GM19324 (cell line): ENCODE measurements around the gene ODAD4.
"Not testable (repeated sequence)": the region's sequence is repeated elsewhere in the genome, so short reads cannot be mapped to it uniquely, and the experiment has no call there.

Source experiments
- ATAC-seq: cut with Tn5 transposase; IDR thresholded peaks from one replicate; pipeline ENCODE4 v1.9.1; 2021; ENCODE audit warnings: mild to moderate bottlenecking, moderate library complexity; ENCODE audit not compliant: unreplicated experiment, low FRiP score

ODAD4 gene

DNA sequence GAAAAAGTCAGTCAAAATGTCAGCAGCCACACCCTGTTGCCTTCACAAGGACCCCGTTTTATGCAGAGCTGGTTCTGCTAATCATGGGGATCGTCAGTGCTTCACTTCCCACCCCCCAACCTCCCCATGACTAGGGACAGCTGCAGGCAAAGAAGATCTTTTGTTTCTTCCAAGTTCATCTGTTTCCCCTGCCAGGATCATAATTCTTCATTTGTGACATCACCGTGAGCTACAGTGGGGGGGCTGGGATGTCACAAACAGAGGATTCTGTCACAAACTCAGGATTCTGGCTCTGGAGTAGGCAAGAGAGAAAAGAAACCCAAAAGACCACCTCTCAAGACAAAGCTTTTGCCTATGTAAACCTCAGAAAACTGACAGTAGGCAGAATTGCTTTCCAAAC, 62.2 kb downstream of the ODAD4 start:
- no peak for ATAC-seq

DNA sequence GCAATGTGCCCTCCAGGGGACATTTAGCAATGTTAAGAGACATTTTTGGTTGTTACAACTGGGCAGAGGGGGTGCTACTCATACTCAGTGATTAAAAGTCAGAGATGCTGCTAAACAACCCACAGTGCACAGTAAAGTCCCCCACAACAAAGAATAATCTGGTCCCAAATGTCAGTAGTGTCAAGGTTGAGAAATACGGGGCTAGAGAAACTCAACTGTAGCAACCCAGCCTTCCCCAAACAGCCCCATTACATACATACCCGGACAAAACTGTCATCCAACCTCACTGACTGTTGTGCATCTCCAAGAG, 66.4 kb downstream of the ODAD4 start:
- ATAC-seq, result no peak

DNA sequence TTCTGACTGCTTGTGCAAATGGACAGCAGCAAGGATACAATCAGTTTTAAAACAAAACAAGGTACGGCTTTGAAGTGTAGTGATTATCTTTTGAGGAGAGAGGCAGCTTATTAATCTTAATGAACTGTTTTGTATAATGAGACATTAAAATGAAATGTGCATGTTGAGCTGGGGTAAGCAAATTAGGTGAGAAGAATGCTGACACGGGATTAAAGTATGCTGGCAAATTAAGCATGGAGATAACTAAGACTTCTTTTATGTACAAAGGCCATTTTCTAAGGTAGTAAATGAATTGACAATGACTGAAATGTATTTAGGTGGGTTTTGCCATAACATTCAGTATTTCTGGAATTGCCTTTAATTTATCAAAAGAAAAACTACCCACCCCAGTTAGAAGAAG, 68.1 kb downstream of the ODAD4 start:
- ATAC-seq, result no peak

DNA sequence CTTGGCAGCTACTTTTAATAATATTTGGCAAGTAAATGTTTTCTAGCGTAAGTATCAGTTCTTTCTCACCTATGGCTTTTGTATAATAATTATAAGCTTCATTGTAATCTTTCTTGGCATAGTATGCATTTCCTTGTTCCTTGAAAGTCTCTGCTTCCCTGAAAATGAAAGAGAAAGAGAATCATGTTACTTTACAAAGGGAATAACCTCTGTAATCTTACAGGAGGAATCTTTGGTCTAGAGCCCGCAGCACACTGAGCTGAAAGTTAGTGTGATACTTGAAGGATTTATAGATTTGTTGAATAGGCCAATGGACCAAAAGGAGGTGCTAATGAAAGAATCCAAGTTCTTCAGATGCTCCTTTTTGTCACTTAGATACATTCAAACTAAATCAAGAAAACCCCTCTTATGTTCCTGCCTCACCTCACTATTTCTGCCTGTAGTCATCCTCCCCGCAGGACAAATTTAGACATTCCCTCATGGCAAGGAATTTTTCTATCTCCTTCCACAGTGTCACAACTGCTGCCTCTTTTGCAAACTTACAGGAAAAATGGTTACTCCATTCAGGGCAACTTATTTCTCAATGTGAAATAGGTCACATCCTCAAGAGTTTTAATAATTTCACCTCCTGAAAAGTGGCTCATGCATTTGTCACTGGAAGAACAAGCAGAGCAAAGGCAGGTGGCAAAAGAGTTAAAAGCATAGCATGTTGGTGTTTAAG, 70.2 kb downstream of the ODAD4 start:
- ATAC-seq, result no peak

GRCh38 chr17:42001729-42002128, 71.3 kb downstream of the ODAD4 start:
- no peak for ATAC-seq

DNA sequence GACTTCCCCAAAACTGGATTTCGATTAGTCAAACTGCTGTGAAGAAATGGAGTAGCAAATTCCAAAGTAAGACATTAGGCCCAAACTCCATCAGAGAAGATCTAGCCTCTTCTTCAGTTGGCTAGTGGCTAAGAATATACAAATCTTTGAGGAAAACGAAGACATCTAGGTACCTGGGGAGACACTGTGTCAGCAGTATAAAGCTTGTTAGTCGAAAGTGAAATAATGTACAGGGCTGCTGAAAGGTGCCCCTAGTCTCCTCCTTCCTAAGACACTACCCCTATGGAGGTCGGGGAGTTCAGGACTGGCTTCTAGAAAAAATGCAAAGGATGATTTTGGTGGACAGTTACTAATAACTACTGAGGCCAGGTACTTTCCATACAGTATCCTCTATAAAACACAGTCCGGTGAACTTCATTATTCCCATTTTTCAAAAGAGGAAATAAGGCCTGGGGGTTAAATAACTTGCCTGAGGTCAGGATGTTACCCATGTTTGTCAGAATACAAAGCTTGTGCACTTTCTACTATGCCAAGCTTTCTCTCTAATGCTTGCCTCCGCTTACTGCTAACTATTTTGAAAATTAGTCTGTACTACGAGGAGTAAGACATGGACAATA, 71.9 kb downstream of the ODAD4 start:
- no peak for ATAC-seq

DNA sequence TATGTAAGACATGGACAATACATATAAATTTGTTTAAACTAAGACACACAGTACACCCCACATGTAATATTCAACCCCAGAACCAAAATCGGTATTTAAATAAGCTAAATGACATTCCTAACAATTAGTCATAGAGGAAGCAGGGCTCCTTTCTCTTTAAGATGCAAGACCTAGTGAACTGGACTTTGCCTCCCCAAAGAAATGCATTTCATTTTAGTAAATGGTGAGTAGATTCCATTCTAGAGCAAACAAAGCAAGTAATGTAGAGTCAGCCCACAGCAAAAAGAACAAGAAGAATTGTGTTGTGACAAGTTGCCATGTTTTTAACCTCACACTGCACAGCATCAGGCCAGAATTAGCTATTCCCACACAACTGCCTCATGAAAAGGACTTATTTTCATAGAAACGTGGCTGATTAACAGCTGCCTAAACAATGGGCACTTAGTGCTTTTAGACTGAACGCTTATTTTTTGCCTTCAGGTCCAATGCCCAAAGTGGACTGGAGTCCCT, 72.4 kb downstream of the ODAD4 start:
- ATAC-seq, result no peak

DNA sequence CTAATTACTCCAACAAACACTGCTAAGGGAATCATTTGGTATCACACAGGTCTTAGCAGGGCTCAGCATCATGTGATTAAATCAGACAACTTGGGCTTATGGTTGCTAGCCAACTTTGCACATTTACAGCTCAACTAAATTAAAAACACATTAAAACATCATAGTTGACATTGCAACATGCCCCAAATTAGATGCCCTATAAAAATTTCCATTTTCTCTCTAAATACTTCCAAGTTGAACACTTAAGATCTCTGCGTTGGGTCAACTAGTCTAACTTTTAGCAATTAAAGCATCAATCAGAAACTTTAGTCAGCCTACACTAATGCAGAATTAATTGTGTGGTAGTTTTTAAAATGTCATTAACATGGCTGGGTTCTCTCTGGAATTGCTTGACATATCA, 74.7 kb downstream of the ODAD4 start:
- no peak for ATAC-seq

DNA sequence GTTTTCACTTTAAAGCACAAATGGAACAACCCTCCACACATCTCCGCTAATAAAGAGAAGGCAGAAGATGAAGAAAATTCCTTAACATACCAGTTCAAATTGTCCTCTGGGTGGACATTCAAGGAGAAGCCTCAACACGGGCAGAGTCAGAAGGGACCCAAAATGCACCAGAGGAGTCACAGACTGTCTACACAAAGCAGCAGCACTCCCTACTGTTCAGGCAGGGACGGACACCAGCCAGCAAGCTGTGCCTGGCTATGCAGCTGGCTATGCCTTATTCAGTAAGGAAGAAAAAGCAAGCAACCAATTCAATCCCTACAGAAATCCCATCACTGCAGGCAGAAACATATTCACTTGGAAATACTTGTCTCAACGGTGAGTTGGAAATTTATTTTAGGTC, 78.8 kb downstream of the ODAD4 start:
- no peak for ATAC-seq

- ATAC-seq, result not testable (repeated sequence)
These were observed 79.9 kb downstream of the ODAD4 start for GRCh38 chr17:42010266-42010680.

DNA sequence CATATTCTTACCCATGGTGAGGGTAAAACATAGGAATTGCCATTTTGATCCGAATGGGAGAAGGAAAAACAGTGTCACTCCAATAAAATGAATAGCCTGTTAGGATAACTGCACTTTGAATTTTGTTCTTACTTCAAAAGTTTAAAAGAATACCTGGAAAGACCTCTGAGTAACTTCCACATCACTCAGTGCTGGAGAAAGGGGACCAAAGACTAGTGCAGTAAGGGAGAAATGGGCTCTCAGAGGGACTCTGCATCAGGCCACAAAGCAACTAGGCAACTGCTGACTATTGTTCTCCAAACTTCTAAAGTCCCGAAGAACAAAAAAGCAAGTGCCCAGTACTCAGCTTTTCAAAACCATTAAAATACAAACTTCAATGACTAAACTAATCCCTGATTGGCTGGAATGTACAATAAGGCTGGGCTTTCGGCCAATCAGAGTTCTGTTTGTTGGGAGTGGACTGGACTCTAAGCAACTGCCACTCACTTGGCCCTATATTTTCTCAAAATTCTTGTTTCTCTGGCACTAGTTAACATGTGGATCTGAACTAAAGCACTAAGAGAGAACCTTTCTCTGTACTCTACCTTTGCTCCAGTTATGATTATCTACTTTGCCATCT, 80.6 kb downstream of the ODAD4 start:
- ATAC-seq, result no peak

DNA sequence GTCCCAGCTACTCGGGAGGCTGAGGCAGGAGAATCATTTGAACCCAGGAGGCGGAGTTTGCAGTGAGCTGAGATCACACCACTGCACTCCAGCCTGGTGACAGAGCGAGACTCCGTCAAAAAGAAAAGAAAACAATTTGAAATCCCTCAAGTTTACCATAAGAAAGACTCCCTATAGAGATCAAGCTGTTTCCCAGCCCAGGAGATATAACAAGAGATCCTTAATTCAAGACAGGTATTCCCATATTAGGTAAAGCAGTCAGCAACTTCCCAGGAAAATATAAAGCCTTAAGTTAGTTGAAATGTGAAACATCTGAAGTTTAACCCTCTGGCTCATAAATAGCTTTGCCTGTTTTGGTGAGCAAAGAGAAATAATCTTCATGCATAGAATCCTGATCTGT, 81.9 kb downstream of the ODAD4 start:
- not testable (repeated sequence) for ATAC-seq

DNA sequence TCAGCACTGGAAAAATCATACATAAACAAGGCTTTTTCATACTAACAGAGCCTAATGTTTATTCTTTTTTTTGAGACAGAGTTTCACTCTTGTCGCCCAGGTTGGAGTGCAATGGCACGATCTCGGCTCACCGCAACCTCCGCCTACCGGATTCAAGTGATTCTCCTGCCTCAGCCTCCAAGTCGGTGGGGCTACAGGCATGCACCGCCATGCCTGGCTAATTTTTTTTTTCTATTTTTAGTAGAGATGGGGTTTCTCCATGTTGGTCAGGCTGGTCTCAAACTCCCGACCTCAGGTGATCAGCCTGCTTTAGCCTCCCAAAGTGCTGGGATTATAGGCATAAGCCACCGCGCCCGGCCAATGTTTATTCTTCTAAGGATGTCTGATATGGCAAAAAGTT, 83.3 kb downstream of the ODAD4 start:
- ATAC-seq, result not testable (repeated sequence)
